ENCODE results near the gene GLP2R. TPM values are rescaled to one million over a fixed set of nuclear protein-coding genes. Genes with fewer than 3 reads are reported as not detected.

GLP2R gene
- polyA plus RNA-seq, 1 donor from 2014 or later, result not detected

DNA sequence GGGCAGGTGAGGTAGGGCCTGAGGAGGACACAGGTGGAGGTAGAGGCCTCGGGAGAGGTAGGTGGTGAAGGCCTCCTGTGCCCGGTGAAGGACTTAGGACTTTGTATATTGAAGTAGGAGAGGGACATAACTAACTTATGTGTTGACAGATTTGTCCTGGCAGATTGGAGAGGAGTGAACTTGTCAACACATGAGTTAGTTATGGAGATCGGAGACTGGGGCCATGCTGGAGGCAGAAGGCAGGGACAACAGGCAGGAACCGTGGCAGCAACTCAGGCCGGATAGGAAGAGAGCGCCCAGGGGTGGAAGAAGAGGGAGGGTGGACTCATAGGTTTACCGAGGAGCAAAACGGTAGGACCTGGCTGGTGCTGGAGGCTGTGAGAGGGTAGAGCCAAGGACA, 18.4 kb downstream of the GLP2R start:
- Histone ChIP-seq H4K20me1 (ENCODE audit: insufficient read depth) (no peaks in the 10 kb centered on the region), H3K4me3 (ENCODE audit: low read length) (no peak overlapping the region), H3K27me3 (ENCODE audit: insufficient read depth, low read depth, low read length) (no peaks in the 10 kb centered on the region), H2AFZ (ENCODE audit: low read depth, low read length) (no peak overlapping the region), H3K36me3 (ENCODE audit: insufficient read depth, low read length) (no peaks in the 10 kb centered on the region), H3K9me3 (ENCODE audit: low read length) (no peaks in the 10 kb centered on the region), H3K9ac (ENCODE audit: low read length) (no peak overlapping the region), H3K4me2 (ENCODE audit: low read length) (no peak overlapping the region), H3K27ac (ENCODE audit: low read length) (no peak overlapping the region), H3F3A (ENCODE audit: insufficient read depth, low read length, poor library complexity, severe bottlenecking) (no peaks in the 10 kb centered on the region), H3K79me2 (replicated peaks; ENCODE audit: insufficient read depth, low read length) (no peaks in the 10 kb centered on the region), H3K9me2 (ENCODE audit: insufficient read depth, low read length) (no peaks in the 10 kb centered on the region)
- TF ChIP-seq POLR2AphosphoS5 (IDR thresholded peaks at IDR 0.05) (no peak), EZH2 (IDR thresholded peaks at IDR 0.05; ENCODE audit: borderline replicate concordance, insufficient read depth, low read length, poor library complexity, severe bottlenecking) (no peak), TAF1 (IDR thresholded peaks at IDR 0.05; ENCODE audit: low read depth) (no peak), MXI1 (conservative IDR thresholded peaks at IDR 0.05; ENCODE audit: poor library complexity, severe bottlenecking) (no peak), EP300 (conservative IDR thresholded peaks at IDR 0.05; ENCODE audit: poor library complexity, severe bottlenecking) (no peak), SMC3 (conservative IDR thresholded peaks at IDR 0.05; ENCODE audit: poor library complexity) (no peak), RAD21 (conservative IDR thresholded peaks at IDR 0.05) (no peak)
- TF ChIP-seq, protein P1, sequence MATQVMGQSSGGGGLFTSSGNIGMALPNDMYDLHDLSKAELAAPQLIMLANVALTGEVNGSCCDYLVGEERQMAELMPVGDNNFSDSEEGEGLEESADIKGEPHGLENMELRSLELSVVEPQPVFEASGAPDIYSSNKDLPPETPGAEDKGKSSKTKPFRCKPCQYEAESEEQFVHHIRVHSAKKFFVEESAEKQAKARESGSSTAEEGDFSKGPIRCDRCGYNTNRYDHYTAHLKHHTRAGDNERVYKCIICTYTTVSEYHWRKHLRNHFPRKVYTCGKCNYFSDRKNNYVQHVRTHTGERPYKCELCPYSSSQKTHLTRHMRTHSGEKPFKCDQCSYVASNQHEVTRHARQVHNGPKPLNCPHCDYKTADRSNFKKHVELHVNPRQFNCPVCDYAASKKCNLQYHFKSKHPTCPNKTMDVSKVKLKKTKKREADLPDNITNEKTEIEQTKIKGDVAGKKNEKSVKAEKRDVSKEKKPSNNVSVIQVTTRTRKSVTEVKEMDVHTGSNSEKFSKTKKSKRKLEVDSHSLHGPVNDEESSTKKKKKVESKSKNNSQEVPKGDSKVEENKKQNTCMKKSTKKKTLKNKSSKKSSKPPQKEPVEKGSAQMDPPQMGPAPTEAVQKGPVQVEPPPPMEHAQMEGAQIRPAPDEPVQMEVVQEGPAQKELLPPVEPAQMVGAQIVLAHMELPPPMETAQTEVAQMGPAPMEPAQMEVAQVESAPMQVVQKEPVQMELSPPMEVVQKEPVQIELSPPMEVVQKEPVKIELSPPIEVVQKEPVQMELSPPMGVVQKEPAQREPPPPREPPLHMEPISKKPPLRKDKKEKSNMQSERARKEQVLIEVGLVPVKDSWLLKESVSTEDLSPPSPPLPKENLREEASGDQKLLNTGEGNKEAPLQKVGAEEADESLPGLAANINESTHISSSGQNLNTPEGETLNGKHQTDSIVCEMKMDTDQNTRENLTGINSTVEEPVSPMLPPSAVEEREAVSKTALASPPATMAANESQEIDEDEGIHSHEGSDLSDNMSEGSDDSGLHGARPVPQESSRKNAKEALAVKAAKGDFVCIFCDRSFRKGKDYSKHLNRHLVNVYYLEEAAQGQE (IDR thresholded peaks at IDR 0.05; ENCODE audit: borderline replicate concordance), result no peak
- TF ChIP-seq, protein P2, sequence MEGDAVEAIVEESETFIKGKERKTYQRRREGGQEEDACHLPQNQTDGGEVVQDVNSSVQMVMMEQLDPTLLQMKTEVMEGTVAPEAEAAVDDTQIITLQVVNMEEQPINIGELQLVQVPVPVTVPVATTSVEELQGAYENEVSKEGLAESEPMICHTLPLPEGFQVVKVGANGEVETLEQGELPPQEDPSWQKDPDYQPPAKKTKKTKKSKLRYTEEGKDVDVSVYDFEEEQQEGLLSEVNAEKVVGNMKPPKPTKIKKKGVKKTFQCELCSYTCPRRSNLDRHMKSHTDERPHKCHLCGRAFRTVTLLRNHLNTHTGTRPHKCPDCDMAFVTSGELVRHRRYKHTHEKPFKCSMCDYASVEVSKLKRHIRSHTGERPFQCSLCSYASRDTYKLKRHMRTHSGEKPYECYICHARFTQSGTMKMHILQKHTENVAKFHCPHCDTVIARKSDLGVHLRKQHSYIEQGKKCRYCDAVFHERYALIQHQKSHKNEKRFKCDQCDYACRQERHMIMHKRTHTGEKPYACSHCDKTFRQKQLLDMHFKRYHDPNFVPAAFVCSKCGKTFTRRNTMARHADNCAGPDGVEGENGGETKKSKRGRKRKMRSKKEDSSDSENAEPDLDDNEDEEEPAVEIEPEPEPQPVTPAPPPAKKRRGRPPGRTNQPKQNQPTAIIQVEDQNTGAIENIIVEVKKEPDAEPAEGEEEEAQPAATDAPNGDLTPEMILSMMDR (IDR thresholded peaks at IDR 0.05; ENCODE audit: poor library complexity, severe bottlenecking), result no peak

DNA sequence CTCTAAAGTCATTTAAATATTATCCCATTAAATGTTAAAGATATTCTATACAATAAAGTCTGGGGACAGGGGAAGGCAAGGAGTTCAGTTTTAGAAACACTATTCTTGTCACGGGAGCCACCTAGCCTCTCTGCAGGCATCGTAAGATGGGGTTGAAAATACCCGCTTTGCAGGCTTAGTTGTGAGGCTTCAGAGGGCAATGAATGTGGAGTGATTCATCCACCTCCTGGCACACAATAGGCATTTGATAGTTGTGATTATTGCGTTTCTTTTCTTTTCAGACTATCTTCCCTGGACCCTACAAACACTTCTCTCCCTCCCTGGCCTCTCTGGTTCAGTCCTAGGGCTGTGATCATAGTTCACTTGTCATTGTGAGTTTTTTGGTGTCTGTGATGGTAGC, 19.6 kb downstream of the GLP2R start:
- H4K20me1 ChIP-seq (ENCODE audit: insufficient read depth), result no peaks in the 10 kb centered on the region
- TF ChIP-seq MXI1 (conservative IDR thresholded peaks at IDR 0.05; ENCODE audit: poor library complexity, severe bottlenecking) (no peak), EP300 (conservative IDR thresholded peaks at IDR 0.05; ENCODE audit: poor library complexity, severe bottlenecking) (no peak), RAD21 (conservative IDR thresholded peaks at IDR 0.05) (no peak), SMC3 (conservative IDR thresholded peaks at IDR 0.05; ENCODE audit: poor library complexity) (no peak), EZH2 (IDR thresholded peaks at IDR 0.05; ENCODE audit: borderline replicate concordance, insufficient read depth, low read length, poor library complexity, severe bottlenecking) (no peak)
- TF ChIP-seq, protein P2 (IDR thresholded peaks at IDR 0.05; ENCODE audit: poor library complexity, severe bottlenecking), result no peak
- TF ChIP-seq, protein P1 (IDR thresholded peaks at IDR 0.05; ENCODE audit: borderline replicate concordance), result no peak
- no peak overlapping the region for H2AFZ ChIP-seq (ENCODE audit: low read depth, low read length)
- H3K9me2 ChIP-seq (ENCODE audit: insufficient read depth, low read length), result no peaks in the 10 kb centered on the region
- H3F3A ChIP-seq (ENCODE audit: insufficient read depth, low read length, poor library complexity, severe bottlenecking), result no peaks in the 10 kb centered on the region
- no peak overlapping the region for H3K9ac ChIP-seq (ENCODE audit: low read length)
- no peak overlapping the region for H3K4me2 ChIP-seq (ENCODE audit: low read length)
- H3K79me2 ChIP-seq (replicated peaks; ENCODE audit: insufficient read depth, low read length), result no peaks in the 10 kb centered on the region
- no peaks in the 10 kb centered on the region for H3K27me3 ChIP-seq (ENCODE audit: insufficient read depth, low read depth, low read length)
- H3K4me3 ChIP-seq (ENCODE audit: low read length), result no peak overlapping the region
- no peaks in the 10 kb centered on the region for H3K36me3 ChIP-seq (ENCODE audit: insufficient read depth, low read length)
- H3K9me3 ChIP-seq (ENCODE audit: low read length), result no peaks in the 10 kb centered on the region
- no peak overlapping the region for H3K27ac ChIP-seq (ENCODE audit: low read length)
